Measurements from ENCODE around the gene HECTD1.

HECTD1 gene

DNA sequence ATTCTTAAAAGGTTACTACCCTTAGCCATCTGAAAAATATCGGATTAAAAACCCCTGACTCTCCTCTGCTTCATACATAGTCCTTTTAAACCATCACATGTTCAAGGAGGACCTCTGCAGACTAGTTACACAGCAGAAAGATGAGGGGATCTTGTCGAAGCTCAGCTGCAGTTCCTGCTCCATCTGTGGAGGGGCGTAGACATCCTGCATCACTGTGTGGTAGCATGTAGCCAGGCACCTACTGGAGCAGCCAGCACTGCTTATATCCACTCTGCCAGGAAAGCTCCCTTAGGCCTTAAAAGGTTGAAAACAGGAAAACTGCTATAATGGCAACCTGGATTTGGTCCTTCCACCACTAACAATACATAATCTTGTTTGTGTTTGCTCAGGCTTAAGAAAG, 123.8 kb downstream of the HECTD1 start:
- TF ChIP-seq, protein P1, sequence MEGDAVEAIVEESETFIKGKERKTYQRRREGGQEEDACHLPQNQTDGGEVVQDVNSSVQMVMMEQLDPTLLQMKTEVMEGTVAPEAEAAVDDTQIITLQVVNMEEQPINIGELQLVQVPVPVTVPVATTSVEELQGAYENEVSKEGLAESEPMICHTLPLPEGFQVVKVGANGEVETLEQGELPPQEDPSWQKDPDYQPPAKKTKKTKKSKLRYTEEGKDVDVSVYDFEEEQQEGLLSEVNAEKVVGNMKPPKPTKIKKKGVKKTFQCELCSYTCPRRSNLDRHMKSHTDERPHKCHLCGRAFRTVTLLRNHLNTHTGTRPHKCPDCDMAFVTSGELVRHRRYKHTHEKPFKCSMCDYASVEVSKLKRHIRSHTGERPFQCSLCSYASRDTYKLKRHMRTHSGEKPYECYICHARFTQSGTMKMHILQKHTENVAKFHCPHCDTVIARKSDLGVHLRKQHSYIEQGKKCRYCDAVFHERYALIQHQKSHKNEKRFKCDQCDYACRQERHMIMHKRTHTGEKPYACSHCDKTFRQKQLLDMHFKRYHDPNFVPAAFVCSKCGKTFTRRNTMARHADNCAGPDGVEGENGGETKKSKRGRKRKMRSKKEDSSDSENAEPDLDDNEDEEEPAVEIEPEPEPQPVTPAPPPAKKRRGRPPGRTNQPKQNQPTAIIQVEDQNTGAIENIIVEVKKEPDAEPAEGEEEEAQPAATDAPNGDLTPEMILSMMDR (conservative IDR thresholded peaks at IDR 0.05): no peak
- no peak overlapping the region for H3K27ac ChIP-seq

DNA sequence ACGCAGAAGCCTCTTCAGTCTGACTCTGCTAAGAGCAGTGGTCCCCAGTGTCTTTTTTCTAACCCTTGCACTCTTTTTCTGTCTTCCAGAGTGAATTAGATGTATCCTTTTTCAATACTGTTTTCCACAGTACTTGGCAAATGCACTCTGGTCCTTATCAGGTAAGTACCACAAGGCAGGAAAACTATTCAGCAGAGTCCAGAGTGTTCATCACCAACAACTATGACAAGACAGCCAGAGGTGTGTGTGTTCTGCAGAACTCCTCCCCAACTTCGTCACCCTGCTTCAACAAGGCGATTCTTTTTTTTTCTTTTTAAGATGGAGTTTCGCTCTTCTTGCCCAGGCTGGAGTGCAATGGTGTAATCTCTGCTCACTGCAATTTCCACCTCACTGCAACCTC, 127.1 kb downstream of the HECTD1 start:
- no peak overlapping the region for H3K27ac ChIP-seq
- TF ChIP-seq, protein P1 (conservative IDR thresholded peaks at IDR 0.05): no peak

DNA sequence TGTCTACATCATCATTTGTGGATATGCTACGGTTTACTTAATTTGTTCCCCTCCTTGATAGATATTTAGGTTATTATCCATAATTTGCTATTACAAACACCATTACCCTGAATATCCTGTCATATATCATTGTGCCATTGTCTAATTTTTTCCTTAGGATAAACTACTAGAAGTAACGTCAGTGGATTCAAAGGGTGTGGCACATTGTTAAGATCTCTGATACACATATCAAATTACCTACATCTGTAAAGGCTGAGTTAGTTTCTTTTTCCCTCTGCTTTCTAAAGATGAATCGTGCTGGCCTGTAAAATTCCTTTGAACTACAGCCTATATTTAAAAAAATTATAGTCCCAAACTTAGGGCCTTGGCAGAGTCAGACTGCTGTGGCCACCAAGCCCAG, 127.5 kb downstream of the HECTD1 start:
- TF ChIP-seq, protein P1 (conservative IDR thresholded peaks at IDR 0.05): no peak
- H3K27ac ChIP-seq: no peak overlapping the region

- TF ChIP-seq, protein P1 (conservative IDR thresholded peaks at IDR 0.05): no peak
- no peak overlapping the region for H3K27ac ChIP-seq
Observed at GRCh38 chr14:31078766-31079165, 128.8 kb downstream of the HECTD1 start.

- H3K27ac ChIP-seq: no peak overlapping the region
- TF ChIP-seq, protein P1 (conservative IDR thresholded peaks at IDR 0.05): no peak
Observed at GRCh38 chr14:31075144-31075543, 132.4 kb downstream of the HECTD1 start.

- TF ChIP-seq, protein P1 (conservative IDR thresholded peaks at IDR 0.05): no peak
- no peak overlapping the region for H3K27ac ChIP-seq
Observed at GRCh38 chr14:31071151-31071550, 136.4 kb downstream of the HECTD1 start.

GRCh38 chr14:31070431-31070830, 137.2 kb downstream of the HECTD1 start:
- TF ChIP-seq, protein P1 (conservative IDR thresholded peaks at IDR 0.05): no peak
- no peak overlapping the region for H3K27ac ChIP-seq

- TF ChIP-seq, protein P1 (conservative IDR thresholded peaks at IDR 0.05): no peak
- H3K27ac ChIP-seq: no peak overlapping the region
Observed at GRCh38 chr14:31069343-31069742, 138.2 kb downstream of the HECTD1 start.

Measured in VCaP (cell line).